ENCODE results near the gene EFL1. TPM values are rescaled to one million over a fixed set of nuclear protein-coding genes. Genes with fewer than 3 reads are reported as not detected.
A peak's percentile ranks its signal among the peaks of the same experiment; 100 is the strongest.
"Not testable (repeated sequence)": the region's sequence is repeated elsewhere in the genome, so short reads cannot be mapped to it uniquely, and the experiment has no call there.

EFL1 gene
- total RNA-seq, 1 donor = 22.9 TPM

DNA sequence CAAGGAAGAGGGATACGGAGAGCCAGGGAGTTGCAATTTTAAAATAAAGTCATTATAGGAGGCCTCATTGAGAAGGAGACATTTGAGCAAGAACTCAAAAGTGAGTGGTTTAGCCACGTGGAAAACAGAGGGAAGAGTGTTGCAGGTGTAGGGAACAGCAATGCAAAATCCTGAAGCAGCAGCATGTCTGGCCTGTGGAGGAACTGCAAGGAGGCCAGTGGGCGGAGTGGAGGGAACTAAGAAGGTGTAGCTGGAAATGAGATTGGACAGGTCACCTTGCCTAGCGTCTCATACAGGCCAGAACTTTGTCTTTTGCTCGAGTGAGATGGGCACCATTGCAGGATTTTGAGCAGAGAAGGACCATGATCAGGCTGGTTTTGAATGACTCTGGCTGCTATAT lies 35.0 kb upstream of the EFL1 start:
- H3K4me3 ChIP-seq (ENCODE audit: low read depth, low read length) = no peak overlapping the region
- TF ChIP-seq CTCF (IDR thresholded peaks at IDR 0.05; ENCODE audit: insufficient read depth, low read depth, low read length) = no peak
- DNase-seq (ENCODE audit: low read depth) = no peak

- DNase-seq (ENCODE audit: low read depth) = no peak
- TF ChIP-seq CTCF (IDR thresholded peaks at IDR 0.05; ENCODE audit: insufficient read depth, low read depth, low read length) = no peak
These were observed 31.6 kb upstream of the EFL1 start for GRCh38 chr15:82294061-82294690.

GRCh38 chr15:82292271-82292670 lies 29.7 kb upstream of the EFL1 start:
- no peak for TF ChIP-seq CTCF (IDR thresholded peaks at IDR 0.05; ENCODE audit: insufficient read depth, low read depth, low read length)
- no peak for DNase-seq (ENCODE audit: low read depth)
- no peak overlapping the region for H3K4me3 ChIP-seq (ENCODE audit: low read depth, low read length)

More at GRCh38 chr15:82294061-82294690, 31.6 kb upstream of the EFL1 start:
- no peak overlapping the region for H3K4me3 ChIP-seq (ENCODE audit: low read depth, low read length)

- H3K4me3 ChIP-seq (ENCODE audit: low read depth, low read length); DNase-seq (ENCODE audit: low read depth): not testable (repeated sequence)
These were observed 25.7 kb upstream of the EFL1 start for GRCh38 chr15:82288202-82288601.

- not testable (repeated sequence) for DNase-seq (ENCODE audit: low read depth); H3K4me3 ChIP-seq (ENCODE audit: low read depth, low read length)
These were observed 23.9 kb upstream of the EFL1 start for GRCh38 chr15:82286475-82286874.

DNA sequence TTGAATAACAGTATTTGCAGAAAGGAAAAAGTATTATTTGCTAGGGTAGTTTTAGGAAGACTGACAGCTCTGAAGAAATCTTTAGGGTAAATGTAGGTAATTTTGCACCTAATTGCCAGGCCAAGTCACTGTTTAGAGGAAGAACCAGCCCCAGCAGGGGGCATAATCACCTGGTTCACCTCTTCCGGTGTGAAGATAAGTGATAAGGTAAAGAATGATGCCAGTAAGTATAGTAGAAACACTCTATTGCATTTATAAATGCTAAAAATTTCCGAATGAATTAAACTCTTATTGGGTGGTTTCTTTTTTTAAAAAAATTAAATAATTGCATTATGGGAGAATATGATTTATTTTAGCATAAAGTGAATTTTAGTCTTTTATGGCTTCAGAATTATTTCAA lies 21.8 kb upstream of the EFL1 start:
- not testable (repeated sequence) for DNase-seq (ENCODE audit: low read depth); H3K4me3 ChIP-seq (ENCODE audit: low read depth, low read length)

- not testable (repeated sequence) for DNase-seq (ENCODE audit: low read depth); H3K4me3 ChIP-seq (ENCODE audit: low read depth, low read length)
These were observed 19.9 kb upstream of the EFL1 start for GRCh38 chr15:82282386-82282785.

- peak; percentile 32 for TF ChIP-seq CTCF (IDR thresholded peaks at IDR 0.05; ENCODE audit: insufficient read depth, low read depth, low read length)
- H3K4me3 ChIP-seq (ENCODE audit: low read depth, low read length); DNase-seq (ENCODE audit: low read depth): not testable (repeated sequence)
These were observed 18.7 kb upstream of the EFL1 start for GRCh38 chr15:82281276-82281675.

DNA sequence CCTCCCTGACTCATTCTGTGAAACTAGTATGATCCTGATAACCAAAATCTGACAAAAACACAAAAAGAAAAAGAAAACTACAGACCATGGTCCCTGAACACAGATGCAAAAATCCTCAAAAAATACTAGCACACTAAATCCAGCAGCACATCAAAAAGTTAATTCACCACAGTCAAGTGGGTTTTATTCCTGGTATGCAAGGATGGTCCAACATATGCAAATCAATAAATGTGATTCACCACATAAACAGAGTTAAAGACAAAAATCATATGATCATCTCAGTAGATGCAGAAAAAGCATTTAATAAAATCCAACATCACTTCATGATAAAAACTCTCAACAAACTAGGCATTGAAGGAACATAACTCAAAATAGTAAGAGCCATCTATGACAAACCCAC lies 12.9 kb upstream of the EFL1 start:
- DNase-seq (ENCODE audit: low read depth) = no peak
- H3K4me3 ChIP-seq (ENCODE audit: low read depth, low read length) = no peak overlapping the region
- no peak for TF ChIP-seq CTCF (IDR thresholded peaks at IDR 0.05; ENCODE audit: insufficient read depth, low read depth, low read length)
